ENCODE results near the gene IL1B. TPM values are rescaled to one million over a fixed set of nuclear protein-coding genes. Genes with fewer than 3 reads are reported as not detected.

The IL1B gene
- total RNA-seq, 3 donors from 2014 or later, result 2.1 to 6.4 (median 4.2) TPM

DNA sequence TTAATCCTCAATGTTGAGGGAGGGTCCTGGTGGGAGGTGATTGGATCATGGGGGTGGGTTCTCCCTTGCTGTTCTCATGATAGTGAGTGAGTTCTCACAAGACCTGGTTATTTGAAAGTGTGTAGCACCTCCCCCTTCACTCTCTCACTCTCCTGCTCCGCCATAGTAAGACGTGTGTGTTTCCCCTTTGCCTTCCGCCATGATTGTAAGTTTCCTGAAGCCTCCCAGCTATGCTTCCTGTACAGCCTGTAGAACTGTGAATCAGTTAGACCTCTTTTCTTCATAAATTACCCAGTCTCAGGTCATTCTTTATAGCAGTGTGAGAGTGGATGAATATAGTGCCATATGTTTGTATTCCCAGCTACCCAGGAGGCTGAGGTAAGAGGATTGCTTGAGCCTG, 9.6 kb downstream of the IL1B start:
- H3K4me3 ChIP-seq, result no peak overlapping the region

DNA sequence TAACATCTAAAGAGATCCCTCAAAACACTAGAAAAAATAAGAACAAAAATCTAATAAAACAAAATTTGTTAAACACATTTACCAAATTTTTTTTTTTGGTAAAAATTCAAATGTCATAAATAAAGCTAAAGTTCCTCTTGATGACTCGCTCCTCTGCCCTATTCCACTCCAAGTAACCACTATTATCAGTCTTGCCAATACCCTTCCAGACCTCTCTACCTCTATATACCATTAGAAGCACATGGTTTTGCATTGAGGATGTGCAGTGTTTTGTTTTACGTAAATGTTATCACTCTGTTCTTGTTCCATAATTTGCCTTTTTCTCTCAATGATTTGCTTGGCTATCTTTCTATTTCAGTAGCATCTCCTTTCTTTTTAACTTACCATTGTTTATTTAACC, 10.9 kb downstream of the IL1B start:
- H3K9me3 ChIP-seq, result no peaks in the 10 kb centered on the region
- intact Hi-C loops (cut with DNase I, micrococcal nuclease), result no loop called here
- ATAC-seq, result no peak
- no peaks in the 10 kb centered on the region for H3K4me1 ChIP-seq (ENCODE audit: low read depth)
- DNase-seq, result no peak
- TF ChIP-seq, protein P1, sequence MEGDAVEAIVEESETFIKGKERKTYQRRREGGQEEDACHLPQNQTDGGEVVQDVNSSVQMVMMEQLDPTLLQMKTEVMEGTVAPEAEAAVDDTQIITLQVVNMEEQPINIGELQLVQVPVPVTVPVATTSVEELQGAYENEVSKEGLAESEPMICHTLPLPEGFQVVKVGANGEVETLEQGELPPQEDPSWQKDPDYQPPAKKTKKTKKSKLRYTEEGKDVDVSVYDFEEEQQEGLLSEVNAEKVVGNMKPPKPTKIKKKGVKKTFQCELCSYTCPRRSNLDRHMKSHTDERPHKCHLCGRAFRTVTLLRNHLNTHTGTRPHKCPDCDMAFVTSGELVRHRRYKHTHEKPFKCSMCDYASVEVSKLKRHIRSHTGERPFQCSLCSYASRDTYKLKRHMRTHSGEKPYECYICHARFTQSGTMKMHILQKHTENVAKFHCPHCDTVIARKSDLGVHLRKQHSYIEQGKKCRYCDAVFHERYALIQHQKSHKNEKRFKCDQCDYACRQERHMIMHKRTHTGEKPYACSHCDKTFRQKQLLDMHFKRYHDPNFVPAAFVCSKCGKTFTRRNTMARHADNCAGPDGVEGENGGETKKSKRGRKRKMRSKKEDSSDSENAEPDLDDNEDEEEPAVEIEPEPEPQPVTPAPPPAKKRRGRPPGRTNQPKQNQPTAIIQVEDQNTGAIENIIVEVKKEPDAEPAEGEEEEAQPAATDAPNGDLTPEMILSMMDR (IDR thresholded peaks at IDR 0.05), result no peak
- H3K4me3 ChIP-seq, result no peak overlapping the region
- no peaks in the 10 kb centered on the region for H3K36me3 ChIP-seq (ENCODE audit: low read depth)

More for the DNA sequence above, 9.6 kb downstream of the IL1B start:
- Histone ChIP-seq H3K36me3 (ENCODE audit: low read depth) (no peaks in the 10 kb centered on the region), H3K4me1 (ENCODE audit: low read depth) (no peaks in the 10 kb centered on the region), H3K9me3 (no peaks in the 10 kb centered on the region)
- TF ChIP-seq, protein P1 (IDR thresholded peaks at IDR 0.05), result no peak
- no peak for ATAC-seq
- intact Hi-C loops (cut with DNase I, micrococcal nuclease), result no loop called here
- no peak for DNase-seq

DNA sequence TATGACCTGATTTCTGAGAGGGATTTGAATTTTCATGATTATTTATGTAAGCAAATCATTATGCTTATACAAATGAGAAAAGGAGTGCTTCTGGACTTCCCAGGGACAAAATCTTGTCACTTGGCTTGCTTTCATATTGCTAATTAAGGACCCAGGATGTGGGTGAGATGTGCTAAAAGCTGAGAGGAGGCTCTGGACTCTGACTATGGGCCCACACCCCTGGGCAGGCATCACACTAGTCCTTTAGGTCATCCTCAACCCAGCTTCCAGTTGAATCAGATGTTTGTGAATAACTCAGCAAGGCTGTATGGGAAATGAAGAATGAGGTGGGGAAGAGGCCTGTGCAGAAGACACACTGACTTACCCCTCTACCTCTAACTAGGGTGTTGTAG, 11.9 kb downstream of the IL1B start:
- Histone ChIP-seq H3K4me1 (ENCODE audit: low read depth) (no peaks in the 10 kb centered on the region), H3K4me3 (no peak overlapping the region), H3K36me3 (ENCODE audit: low read depth) (no peaks in the 10 kb centered on the region), H3K9me3 (no peaks in the 10 kb centered on the region)
- ATAC-seq, result peak; percentile 21
- DNase-seq, result no peak
- intact Hi-C loops (cut with DNase I, micrococcal nuclease), result no loop called here
- TF ChIP-seq, protein P1 (IDR thresholded peaks at IDR 0.05), result no peak

DNA sequence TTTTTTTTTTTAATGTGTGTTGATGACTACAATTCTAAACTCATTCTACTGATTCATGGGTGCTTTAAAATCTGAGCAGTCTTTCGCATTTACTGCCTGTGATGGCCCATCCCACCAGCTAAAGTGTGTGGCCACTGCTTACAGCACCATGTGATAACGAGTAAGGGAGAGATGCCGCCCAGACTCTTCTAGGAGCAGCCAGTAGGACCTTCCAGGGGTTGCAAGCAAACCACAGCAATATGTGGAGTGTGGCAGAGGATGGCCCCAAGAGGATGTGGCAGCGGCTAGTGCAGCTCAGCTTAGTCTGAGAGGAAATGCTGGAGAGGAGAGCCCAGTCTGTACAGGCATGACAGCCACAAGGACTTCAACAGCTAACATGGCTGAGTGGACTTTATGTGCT, 14.9 kb downstream of the IL1B start:
- TF ChIP-seq, protein P1 (IDR thresholded peaks at IDR 0.05), result no peak
- Histone ChIP-seq H3K4me1 (ENCODE audit: low read depth) (no peaks in the 10 kb centered on the region), H3K4me3 (no peak overlapping the region), H3K9me3 (no peaks in the 10 kb centered on the region), H3K36me3 (ENCODE audit: low read depth) (no peaks in the 10 kb centered on the region)
- DNase-seq (no peak), ATAC-seq (peak; percentile 59)
- intact Hi-C loops (cut with DNase I, micrococcal nuclease), result no loop called here

DNA sequence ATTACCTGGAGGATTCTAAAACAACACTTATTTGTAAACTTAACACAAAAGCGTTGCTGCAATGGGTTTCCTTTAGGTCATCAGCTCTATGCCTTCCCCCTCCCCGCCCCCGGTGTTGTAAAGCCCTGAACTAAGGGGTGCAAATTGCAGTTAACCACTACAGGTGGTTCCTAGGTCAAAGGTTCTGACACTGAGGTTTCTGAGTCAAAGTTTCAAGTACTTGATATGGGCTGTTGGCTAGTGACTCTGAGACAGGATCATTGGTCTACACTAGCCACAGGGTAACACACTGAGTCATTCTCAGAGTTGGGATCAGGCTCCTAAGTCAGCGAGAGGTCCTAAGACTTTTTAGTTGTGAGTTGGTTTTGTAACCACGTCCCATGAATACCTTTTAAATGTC, 15.4 kb downstream of the IL1B start:
- ATAC-seq (peak; percentile 46), DNase-seq (no peak)

More for the DNA sequence above, 15.4 kb downstream of the IL1B start:
- TF ChIP-seq, protein P1 (IDR thresholded peaks at IDR 0.05), result no peak
- no peak overlapping the region for H3K4me3 ChIP-seq
- intact Hi-C loops (cut with DNase I, micrococcal nuclease), result no loop called here
- H3K4me1 ChIP-seq (ENCODE audit: low read depth), result no peaks in the 10 kb centered on the region
- no peaks in the 10 kb centered on the region for H3K36me3 ChIP-seq (ENCODE audit: low read depth)
- H3K9me3 ChIP-seq, result no peaks in the 10 kb centered on the region
